Left kidney (tissue), 2 donors: ENCODE measurements around the gene YAP1. TPM values are rescaled to one million over a fixed set of nuclear protein-coding genes. Genes with fewer than 3 reads are reported as not detected.

Experiments used
- DNase-seq: peaks from one replicate; pipeline ENCODE4 v3.0.0-alpha.2; 2013
- polyA plus RNA-seq: library from polyadenylated mRNA; unstranded; fragments of 120-200 nt; gene quantifications from one replicate; pipeline ENCODE4 v1.2.1, GENCODE V29; 2013; ENCODE audit not compliant: insufficient read length

Gene YAP1
- polyA plus RNA-seq, 1 donor, result 221 TPM

- no peak for DNase-seq
Observed at GRCh38 chr11:102157219-102157618, 47.0 kb downstream of the YAP1 start.

- no peak for DNase-seq
Observed at GRCh38 chr11:102158164-102158735, 48.0 kb downstream of the YAP1 start.

GRCh38 chr11:102163368-102163767 is 53.1 kb downstream of the YAP1 start:
- DNase-seq, result no peak

GRCh38 chr11:102166175-102167064 is 56.2 kb downstream of the YAP1 start:
- DNase-seq, result no peak

GRCh38 chr11:102168481-102168880 is 58.2 kb downstream of the YAP1 start:
- DNase-seq, result no peak

- no peak for DNase-seq
Observed at GRCh38 chr11:102171101-102171500, 60.9 kb downstream of the YAP1 start.

GRCh38 chr11:102172127-102172848 is 62.0 kb downstream of the YAP1 start:
- no peak for DNase-seq

- no peak for DNase-seq
Observed at GRCh38 chr11:102177126-102177525, 66.9 kb downstream of the YAP1 start.

- DNase-seq, result no peak
Observed at GRCh38 chr11:102177974-102178631, 67.9 kb downstream of the YAP1 start.

GRCh38 chr11:102179371-102179770 is 69.1 kb downstream of the YAP1 start:
- no peak for DNase-seq

GRCh38 chr11:102184269-102184987 is 74.2 kb downstream of the YAP1 start:
- DNase-seq, result no peak

GRCh38 chr11:102186551-102187191 is 76.4 kb downstream of the YAP1 start:
- DNase-seq, result no peak

GRCh38 chr11:102187416-102188151 is 77.3 kb downstream of the YAP1 start:
- DNase-seq, result peak; percentile 66

GRCh38 chr11:102188488-102188887 is 78.2 kb downstream of the YAP1 start:
- no peak for DNase-seq

GRCh38 chr11:102191832-102192231 is 81.6 kb downstream of the YAP1 start:
- DNase-seq, result no peak

GRCh38 chr11:102192349-102193066 is 82.3 kb downstream of the YAP1 start:
- no peak for DNase-seq

- no peak for DNase-seq
Observed at GRCh38 chr11:102194257-102194656, 84.0 kb downstream of the YAP1 start.

GRCh38 chr11:102194990-102195389 is 84.7 kb downstream of the YAP1 start:
- no peak for DNase-seq

- no peak for DNase-seq
Observed at GRCh38 chr11:102196351-102196750, 86.1 kb downstream of the YAP1 start.

- no peak for DNase-seq
Observed at GRCh38 chr11:102196816-102197215, 86.6 kb downstream of the YAP1 start.
